ENCODE measurements around the gene KCNQ2.

The KCNQ2 gene

DNA sequence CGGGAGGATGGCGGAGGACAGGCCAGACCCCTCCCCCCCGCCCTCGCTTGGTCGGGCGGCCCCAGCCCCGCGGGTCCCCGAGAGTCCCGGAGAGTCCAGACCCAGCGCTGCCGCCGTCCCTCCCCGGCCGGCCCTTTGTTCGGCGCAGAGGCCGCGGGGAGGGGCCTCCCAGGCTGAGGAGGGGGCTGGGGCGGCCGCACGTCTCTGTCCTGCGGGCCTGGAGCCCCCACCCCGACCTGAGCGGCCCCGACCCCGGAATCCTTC, 806 bp downstream of the KCNQ2 start:
- no peak for DNase-seq (ENCODE audit: low read depth in 1 of 2, low spot score in 1 of 2)
- H3K27me3 ChIP-seq (ENCODE audit: insufficient read depth, poor library complexity, severe bottlenecking), result peaks cover 60% of the 10 kb centered on the region
- H3K4me3 ChIP-seq (replicated peaks; ENCODE audit: insufficient read depth, low read length), result no peak overlapping the region
- no peak for TF ChIP-seq CTCF (IDR thresholded peaks at IDR 0.05; ENCODE audit: insufficient read depth, low read length)
- no peak for TF ChIP-seq POLR2AphosphoS5 (IDR thresholded peaks at IDR 0.05; ENCODE audit: low read depth)
- no peak for TF ChIP-seq GABPA (IDR thresholded peaks at IDR 0.05; ENCODE audit: low read depth)
- TF ChIP-seq SPI1 (IDR thresholded peaks at IDR 0.05; ENCODE audit: borderline replicate concordance, low read depth), result no peak
- TF ChIP-seq REST (IDR thresholded peaks at IDR 0.05; ENCODE audit: insufficient replicate concordance, low read depth), result no peak
- no peak overlapping the region for H3K27ac ChIP-seq (replicated peaks)

DNA sequence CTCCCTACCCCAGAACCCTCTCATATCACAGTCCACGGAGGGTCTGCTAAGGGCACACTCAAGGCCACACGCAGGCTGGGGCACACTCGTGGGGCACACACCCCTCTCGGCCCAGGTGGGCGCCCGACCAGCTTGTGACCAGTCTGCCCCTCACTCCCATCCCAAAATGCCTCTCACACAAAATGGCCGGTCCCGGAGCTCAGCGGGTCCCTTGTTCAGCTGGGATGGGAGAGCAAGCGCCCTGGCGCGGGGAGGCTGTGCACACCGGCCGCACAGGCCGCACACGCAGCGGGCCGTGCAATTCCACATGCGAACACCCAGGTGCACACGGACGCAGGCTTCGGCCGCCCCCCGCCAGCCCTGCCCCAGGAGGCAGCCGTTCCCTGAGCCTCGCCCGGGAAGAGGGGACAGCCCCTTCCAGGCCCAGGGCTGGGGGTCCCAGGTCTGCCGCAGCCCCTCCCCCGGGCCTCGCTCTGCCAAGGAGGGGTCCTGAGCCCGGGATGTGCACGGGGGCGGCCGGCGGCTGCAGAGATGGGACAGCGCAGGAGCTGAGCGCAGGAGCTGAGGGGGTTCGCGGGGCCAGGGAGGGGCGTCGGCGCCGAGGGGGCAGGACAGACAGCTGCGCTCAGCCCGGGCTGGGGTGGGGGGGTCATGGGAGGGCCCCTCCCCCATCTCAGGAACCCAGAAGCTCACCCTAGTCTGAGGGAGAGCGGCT, 1.3 kb downstream of the KCNQ2 start:
- peaks cover 60% of the 10 kb centered on the region for H3K27me3 ChIP-seq (ENCODE audit: insufficient read depth, poor library complexity, severe bottlenecking)
- H3K4me3 ChIP-seq (replicated peaks; ENCODE audit: insufficient read depth, low read length), result no peak overlapping the region
- no peak overlapping the region for H3K27ac ChIP-seq (replicated peaks)
- no peak for DNase-seq (ENCODE audit: low read depth in 1 of 2, low spot score in 1 of 2)
- TF ChIP-seq REST (IDR thresholded peaks at IDR 0.05; ENCODE audit: insufficient replicate concordance, low read depth) (no peak), SPI1 (IDR thresholded peaks at IDR 0.05; ENCODE audit: borderline replicate concordance, low read depth) (no peak), GABPA (IDR thresholded peaks at IDR 0.05; ENCODE audit: low read depth) (no peak), POLR2AphosphoS5 (IDR thresholded peaks at IDR 0.05; ENCODE audit: low read depth) (no peak), CTCF (IDR thresholded peaks at IDR 0.05; ENCODE audit: insufficient read depth, low read length) (no peak)

DNA sequence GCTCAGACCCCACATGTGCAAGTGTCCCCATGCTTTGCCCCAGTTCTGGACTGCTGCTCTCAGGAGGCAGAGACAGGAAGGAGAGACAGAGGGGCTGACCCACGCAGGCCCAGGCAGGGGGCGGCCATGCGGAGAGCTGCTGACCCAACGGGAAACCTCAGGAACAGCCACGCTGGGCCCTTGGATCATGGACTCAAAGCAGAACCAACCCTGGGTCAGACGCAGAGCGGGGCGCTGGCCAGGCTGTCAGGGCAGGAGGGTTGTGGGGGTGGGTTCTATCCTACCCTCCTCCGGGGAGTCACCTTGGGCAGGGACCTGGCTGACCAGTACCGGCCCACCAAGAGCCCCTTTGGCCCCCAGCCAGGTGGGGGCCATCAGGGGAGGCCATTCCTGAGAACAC, 2.0 kb downstream of the KCNQ2 start:
- Histone ChIP-seq H3K27me3 (ENCODE audit: insufficient read depth, poor library complexity, severe bottlenecking) (peaks cover 54% of the 10 kb centered on the region), H3K27ac (replicated peaks) (no peak overlapping the region), H3K4me3 (replicated peaks; ENCODE audit: insufficient read depth, low read length) (no peak overlapping the region)
- TF ChIP-seq GABPA (IDR thresholded peaks at IDR 0.05; ENCODE audit: low read depth) (no peak), CTCF (IDR thresholded peaks at IDR 0.05; ENCODE audit: insufficient read depth, low read length) (no peak), REST (IDR thresholded peaks at IDR 0.05; ENCODE audit: insufficient replicate concordance, low read depth) (no peak), POLR2AphosphoS5 (IDR thresholded peaks at IDR 0.05; ENCODE audit: low read depth) (no peak), SPI1 (IDR thresholded peaks at IDR 0.05; ENCODE audit: borderline replicate concordance, low read depth) (no peak)
- DNase-seq (ENCODE audit: low read depth in 1 of 2, low spot score in 1 of 2), result no peak

All from HL-60 (cell line).